GM19043 (cell line): ENCODE results near the gene AP2B1.

Experiments used
- ATAC-seq: cut with Tn5 transposase; IDR thresholded peaks from one replicate; pipeline ENCODE4 v1.9.1; 2021; ENCODE audit warnings: low read depth; ENCODE audit not compliant: unreplicated experiment

AP2B1 gene

DNA sequence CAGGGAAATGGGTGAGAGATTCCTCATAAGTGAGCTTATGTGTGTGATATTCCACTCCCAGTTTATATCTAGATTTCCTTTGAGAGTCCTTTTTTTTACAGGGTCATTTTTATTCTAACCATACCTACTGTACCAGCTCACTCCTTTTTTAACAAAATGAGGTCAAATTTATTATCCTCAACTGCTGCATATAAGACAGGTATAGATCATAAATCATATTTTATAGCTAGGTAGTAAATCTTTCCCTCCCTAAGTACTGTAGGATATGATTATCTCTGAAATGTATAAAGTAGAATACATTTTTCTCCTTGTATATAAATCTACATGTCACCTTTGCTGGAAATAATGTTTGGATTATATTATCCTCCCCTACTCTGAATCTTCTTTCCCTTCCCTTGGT lies 31.5 kb downstream of the AP2B1 start:
- no peak for ATAC-seq

DNA sequence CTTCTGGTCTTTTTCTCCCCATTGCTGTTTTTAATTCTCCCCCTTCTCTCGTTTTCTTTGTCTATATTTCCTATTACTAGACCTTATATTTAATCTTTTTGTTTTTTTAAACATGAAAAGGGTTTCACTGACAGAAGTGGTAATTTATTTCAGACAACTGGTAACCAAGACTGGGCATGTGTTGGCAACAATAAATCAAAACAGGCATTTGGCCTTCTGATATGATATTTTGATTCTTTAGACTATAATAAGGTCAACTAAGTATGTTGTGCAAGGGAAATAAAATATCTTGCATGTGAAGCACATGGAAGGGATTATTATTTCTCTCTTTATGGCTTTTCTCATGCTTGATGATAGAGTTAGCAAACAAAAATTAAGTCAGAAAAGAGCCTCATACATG lies 34.6 kb downstream of the AP2B1 start:
- no peak for ATAC-seq

DNA sequence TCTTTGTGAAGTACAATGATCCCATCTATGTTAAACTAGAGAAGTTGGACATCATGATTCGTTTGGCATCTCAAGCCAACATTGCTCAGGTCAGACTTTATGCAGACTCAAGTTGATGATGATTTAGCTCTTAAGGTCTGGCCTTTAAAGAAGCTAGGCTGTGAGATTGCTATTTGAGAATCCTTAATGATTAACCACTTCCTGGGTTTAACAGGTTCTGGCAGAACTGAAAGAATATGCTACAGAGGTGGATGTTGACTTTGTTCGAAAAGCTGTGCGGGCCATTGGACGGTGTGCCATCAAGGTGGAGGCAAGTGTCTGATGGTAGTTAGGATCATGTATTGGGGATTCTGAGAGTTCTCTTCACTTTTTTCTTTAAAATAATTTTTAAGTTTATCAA lies 40.3 kb downstream of the AP2B1 start:
- no peak for ATAC-seq

DNA sequence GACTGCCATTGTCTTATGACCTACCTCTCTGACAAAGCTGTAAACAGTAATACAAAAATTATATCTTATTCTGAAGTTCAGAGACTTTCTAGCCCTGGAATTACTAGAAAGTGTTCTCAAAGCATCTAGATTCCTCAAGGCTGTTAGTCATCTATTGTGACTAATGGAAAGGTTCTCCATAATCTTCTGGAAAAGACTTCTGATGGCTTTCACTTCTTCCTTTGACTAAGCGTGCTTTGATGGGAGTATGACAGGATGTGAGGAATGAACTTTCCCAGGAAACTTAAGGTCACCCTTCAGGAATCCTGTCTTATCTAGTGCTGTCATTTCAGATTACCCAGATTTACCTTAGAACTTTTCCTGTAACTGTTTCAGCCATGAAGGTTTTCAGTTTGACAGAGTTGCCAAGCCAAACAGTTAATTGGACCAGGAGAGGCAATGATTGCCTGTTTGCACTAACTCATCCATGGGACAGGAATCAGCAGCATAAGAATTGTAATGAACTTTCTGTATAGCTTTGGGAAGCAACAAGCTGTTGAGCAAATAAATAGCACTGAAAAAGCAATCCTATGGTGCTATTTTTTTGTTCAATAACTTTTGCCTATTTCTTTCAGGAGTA lies 43.5 kb downstream of the AP2B1 start:
- no peak for ATAC-seq

DNA sequence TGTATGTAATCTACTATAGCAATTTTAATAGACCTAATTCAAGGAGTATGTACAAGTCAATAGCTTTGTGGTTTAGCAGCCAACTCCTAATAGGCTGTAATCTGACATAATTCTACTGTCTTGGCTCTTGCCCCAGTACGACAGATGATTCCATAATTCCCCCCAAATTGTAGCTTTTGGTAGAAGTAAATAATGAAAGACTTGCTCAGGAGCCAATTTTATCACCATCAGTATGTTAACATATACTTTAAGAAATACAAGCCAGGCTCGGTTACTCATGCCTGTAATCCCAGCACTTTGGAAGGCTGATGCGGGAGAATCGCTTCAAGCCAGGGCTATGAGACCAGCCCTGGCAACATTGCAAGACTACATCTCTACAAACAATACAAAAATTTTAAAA lies 53.9 kb downstream of the AP2B1 start:
- ATAC-seq = no peak

DNA sequence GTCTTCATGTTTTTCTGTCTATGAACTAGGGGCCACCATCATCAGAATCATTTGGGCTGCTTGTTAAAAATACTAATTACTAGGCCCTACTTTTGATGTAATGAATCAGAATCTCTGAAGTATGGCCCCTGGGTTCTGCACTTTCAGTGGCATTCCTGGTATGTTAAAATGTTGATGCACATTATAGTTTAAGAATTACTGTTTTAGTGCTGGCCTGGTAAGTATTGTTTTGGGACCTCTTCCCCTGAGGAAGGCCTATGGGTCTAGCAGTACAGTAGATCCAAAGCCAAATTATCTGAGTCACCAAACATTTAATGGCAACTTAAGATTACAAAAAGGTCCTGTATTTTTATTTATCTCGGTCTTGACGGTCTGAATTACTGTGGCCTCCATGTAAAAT lies 58.8 kb downstream of the AP2B1 start:
- no peak for ATAC-seq

DNA sequence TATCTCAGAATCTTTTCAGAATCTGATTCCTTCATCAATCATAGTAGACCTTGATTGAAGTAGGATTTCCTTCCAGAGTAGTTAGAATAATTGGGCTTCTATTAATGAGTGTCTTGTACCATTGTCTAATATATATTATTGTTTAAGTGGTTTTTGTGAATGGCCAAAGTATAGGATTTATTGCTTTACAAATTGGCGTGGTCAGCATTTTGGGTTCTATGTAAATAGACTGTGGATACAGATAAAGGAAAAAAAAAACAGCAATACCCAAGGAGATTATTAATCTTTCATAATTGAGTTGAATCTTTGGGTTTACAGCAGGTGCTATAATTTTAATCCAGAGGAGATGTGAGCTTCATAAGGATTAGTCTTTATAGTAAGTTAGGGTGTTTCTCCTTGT lies 64.3 kb downstream of the AP2B1 start:
- ATAC-seq = no peak

DNA sequence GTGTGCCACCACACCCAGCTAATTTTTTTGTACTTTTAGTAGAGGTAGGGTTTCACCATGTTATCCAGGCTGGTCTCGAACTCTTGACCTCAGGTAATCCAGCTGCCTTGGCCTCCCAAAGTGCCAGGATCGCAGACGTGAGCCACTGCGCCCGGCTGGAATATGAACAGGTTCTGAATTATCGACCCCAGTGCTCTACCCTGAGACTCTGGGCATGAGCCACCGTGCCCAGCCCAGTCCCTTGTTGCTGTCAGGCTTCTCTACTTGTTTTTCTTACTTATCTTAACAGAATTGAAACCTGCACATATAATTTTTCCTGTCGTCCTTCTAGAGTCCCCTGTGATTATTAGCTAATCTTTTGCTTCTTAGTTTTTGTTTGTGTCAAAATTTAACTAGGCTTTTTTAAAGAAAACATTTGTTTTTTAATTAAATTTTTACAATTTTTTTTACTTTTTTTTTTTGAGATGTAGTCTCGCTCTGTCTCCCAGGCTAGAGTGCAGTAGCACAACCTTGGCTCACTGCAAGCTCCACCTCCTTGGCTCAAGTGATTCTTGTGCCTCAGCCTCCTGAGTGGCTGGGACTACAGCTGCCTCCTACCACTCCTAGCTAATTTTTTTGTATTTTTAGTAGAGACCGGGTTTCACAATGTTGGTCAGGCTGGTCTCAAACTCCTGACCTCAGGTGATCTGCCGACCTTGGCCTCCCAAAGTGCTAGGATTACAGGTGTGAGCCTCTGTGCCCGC lies 66.7 kb downstream of the AP2B1 start:
- ATAC-seq = no peak

DNA sequence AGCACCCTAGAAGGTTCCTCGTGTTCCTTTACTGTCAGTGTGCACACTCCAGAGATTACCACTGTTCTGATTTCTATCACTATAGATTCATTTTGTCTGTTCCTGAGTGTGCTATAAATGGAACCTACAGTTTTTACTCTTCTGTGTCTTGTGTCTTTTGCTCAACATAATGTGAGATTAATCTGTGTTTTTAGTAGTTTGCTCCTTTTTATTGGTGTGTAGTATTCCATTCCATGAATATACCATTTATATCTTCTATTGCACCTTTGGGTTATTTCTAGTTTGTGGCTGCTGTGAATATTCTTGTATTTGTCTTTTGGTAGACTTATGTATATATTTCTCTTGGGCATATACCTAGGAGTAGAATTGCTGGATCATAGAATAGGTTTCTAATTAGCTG lies 68.2 kb downstream of the AP2B1 start:
- no peak for ATAC-seq

DNA sequence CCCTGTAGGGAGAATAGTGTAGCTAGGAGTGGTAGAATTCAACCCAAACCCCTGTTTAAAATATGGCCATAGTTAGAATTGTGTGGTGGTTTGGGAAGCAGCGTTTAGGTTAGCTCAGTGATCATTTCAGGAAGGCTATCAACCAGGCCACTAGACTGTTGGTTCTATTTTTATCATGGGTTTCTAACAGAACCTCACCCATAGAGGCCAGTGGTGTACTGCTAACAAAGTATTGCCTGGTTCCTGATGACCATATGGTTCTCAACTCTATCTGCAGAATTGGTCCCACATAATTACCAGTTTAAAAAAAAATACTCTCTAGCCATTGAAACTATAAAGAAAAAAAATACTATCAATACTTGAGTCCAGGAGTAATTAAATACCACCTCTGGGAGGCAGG lies 73.8 kb downstream of the AP2B1 start:
- ATAC-seq = no peak

DNA sequence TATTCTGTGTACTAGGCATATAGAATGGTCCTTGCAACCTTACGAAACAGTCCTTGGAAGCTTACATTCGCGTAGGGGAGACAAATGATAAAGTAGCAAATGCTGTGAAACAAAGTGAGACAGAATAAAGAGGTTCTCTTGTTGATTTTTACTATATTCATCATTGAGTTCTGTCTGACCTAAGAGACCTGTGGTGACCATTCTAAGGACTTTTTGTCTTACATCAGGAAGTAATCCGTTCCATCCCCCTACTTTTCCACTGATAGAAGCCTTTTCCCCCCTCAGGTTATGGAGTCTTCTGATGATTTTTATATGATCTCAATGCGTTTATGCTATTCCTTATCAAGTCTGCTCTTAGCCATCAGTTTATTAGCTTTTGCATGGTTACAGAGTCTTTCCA lies 77.6 kb downstream of the AP2B1 start:
- no peak for ATAC-seq

DNA sequence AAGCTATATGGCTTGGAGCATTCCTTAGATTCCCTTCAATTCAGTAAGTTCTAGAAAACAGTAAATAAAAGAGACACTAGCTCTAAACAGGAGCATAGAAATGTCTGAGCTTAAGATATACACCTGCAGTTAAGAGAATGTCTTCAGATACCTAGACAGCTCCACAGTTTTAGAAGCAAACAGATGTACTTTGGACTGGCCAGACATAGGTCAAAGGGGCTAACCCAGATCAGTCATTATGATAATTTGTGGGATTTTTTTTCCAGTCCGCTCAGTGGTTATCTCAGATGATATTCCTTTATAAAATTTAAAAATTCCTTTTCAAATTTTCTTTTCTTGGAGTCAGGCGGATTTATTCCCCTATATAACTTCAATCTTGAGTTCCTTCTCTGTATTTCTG lies 78.5 kb downstream of the AP2B1 start:
- ATAC-seq = no peak

DNA sequence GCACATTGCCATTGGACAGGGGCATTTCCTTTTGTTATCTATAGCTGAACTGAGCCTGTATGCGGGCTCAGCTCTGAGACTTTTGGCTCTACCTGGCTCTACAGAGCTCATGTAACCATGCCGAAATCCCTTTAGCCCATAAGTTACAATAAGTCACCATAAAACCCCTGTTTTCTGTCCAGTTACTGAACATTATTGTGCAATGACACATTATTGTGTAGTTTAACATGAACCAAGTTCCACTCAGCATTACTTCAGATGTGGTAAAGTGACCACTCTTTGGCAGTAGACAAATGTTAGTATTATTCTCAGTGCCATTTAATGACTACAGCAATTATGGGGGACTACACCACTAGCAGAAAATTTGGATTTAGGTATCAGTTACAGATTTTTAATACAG lies 78.9 kb downstream of the AP2B1 start:
- no peak for ATAC-seq

DNA sequence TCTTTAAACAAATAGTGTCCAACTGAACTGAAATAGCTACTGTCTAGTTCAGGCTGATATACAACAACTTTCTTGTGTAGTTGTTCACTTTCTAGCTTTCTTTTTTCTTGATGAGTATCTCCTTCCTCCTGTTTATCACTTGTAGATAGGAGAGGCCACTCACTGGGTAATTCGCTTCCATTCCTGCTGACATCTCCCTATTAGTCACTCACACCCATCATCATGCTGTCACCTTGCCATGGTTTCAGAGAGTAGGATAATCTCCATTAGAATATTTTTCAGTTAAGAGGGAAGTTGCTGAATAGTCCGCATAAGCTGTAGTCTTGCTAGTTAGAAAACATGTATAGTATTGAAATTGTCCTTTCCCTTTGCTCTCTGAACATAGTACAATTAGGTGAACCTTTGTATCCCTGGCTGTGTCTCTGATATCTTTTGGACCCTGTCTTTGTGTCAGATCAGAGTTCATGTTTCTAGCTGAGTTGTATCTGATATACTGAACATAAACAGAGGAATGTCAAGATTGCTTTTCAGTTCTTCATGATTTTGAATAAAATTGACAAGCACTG lies 79.9 kb downstream of the AP2B1 start:
- ATAC-seq = no peak

DNA sequence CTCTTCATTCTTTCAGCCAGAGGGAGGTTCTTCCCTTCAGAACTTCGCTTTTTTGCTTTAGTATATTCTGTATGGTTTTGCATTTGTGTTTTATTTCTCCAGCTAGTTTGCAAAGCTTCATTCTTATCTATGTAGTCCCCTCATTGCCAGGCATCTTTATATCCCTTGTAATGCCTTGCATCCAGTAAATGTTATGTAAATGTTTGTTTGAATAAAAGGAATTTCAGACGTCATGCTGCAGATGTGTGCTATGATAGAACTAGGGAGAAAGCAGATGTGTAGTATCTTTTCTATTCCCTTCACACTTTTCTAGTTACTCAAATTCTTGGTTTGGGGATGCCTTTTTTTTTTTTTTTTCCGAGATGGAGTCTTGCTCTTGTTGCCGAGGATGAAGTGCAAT lies 81.7 kb downstream of the AP2B1 start:
- ATAC-seq = no peak

DNA sequence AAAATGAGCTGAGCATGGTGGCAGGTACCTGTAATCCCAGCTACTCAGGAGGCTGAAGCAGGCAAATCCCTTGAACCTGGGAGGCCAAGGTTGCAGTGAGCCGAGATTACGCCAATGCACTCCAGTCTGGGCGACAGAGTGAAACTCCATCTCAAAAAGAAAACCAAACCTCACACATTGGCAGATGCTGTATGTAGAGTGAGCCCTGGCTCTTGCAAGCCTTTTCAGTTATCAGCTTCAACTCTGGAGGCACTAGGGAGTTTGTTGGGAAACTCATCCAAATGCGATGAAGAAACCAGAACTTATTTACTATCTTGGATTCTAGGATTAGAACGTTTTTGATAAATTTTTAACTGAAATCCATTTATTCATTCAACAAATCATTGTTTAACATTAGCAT lies 87.4 kb downstream of the AP2B1 start:
- ATAC-seq = no peak

DNA sequence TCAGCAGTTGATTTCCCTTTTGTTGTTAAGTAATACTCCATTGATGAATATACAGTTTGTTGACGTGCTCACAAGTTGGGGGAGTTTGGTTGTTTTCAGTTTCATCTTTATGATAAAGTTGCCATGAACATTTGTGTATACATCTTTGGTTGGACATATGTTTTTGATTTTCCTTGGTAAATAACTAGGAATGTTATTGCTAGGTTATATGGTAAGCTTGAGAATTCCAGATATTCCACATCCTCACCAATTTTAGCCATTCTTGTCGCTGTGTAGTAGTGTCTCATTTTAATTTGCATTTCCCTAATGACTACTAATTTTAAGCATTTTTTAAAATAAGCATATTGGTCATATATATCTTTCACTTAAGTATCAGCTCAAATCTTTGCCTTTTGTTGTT lies 89.3 kb downstream of the AP2B1 start:
- ATAC-seq = no peak

DNA sequence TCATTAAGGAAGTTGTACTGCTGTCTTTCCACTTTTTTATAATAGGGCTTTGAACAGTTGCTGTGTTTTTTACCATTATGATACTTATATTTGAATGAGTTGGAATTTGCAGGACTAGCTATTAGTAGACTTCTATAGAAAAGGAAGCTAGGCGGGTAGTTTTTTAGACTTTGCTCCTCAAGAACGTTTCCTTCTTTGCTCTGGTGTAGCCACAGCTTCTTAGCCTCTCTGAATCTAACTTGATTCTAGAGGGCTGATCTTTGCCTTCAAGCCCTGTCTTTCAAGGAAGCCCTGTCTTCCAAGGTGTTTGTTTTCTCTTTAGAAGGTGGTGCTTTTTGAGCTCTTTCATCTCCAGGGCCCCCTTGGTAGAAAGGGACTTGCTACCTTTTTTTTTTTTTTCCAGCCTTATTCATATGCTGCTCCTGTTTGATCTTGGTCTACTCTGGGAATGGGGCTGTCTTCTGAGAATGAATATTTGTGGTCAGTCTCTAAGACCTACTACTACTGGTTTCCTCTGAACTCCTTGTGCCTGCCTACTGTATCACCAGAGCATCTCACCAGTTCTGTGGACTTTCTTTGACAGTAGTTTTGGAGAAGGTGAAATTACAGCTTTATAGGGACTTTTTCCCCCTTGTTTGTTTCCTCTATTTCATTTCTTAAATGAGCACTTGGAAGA lies 92.0 kb downstream of the AP2B1 start:
- no peak for ATAC-seq

DNA sequence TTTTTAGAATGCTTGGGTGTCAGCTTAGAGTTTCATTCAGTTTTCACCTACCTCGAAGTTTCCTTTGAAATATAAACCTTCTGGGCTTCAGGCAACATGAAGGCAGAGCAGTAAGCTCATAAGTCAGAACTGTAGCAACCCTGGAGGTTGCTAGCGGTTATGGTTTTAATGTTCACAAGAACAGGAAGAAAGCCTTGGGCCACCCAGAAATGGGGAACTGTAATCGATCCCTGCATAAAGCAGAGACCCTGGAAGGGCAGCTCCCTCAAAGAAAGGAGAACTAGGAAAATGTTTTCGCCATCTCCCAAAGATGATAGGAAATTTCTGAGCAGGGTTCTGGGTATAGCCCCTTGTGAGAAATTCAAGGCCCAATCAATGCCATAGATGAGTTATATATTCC lies 96.5 kb downstream of the AP2B1 start:
- no peak for ATAC-seq

DNA sequence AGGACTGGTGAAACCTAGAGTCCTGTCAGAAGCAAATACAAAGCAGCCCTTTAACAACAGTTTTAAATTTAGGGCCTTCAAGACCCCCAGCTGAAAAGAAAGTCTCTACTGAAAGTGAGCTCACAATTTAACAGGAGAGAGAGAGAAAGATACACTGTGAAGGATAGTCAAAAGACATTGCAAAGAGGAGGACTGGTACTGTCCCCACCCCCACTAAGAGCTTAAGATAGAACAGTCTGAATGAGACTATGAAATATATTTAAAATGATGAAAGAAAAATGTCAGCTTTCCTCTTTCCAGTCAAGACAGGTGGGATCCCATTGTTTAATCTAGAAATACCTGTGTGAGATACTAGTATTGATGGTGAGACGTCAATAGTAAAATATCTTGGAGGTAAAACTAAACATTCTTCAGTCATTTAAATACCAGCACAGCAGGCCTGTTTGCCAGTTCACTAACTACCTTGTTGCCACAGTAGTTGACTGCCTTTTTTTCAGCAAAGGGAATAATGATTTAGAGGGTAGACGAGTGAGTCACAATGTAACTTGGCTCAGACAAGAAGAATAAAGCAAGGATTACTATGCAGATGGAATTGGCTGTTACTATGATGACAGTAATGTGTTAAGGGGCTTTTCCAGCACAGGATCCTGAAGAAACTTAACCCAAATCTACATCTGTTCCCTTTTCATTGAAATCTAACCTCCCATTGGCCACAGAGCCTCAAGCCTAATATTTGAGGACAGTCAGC lies 97.1 kb downstream of the AP2B1 start:
- ATAC-seq = no peak
